ENCODE results near the gene BSPH1. TPM values are rescaled to one million over a fixed set of nuclear protein-coding genes. Genes with fewer than 3 reads are reported as not detected.
"Not testable (repeated sequence)": the region's sequence is repeated elsewhere in the genome, so short reads cannot be mapped to it uniquely, and the experiment has no call there.

BSPH1 gene
- polyA plus RNA-seq, 4 donors: not detected

GRCh38 chr19:47973529-47973928 is 18.4 kb downstream of the BSPH1 start:
- WGBS, 3 donors: 75 to 84% (median 83%) methylated on average over 6 of the region's 6 CpGs

GRCh38 chr19:47955936-47956335 is 36.0 kb downstream of the BSPH1 start:
- 89 to 93% (median 91%) methylated on average over 7 of the region's 11 CpGs for WGBS, 3 donors
- FAIRE-seq; H3K4me1 ChIP-seq (ENCODE audit: control insufficient read depth in 3 of 3, insufficient read depth in 2 of 3, low read depth in 1 of 3, low read length in 2 of 3); H3K27me3 ChIP-seq (ENCODE audit: control insufficient read depth in 3 of 3, insufficient read depth in 3 of 3, low read length in 3 of 3); H3K9me3 ChIP-seq (ENCODE audit: control insufficient read depth in 2 of 2, insufficient read depth in 1 of 2, low read depth in 1 of 2, low read length in 1 of 2); H3K4me3 ChIP-seq (ENCODE audit: low read depth in 1 of 3, low read length in 3 of 3); DNase-seq; H3K36me3 ChIP-seq (ENCODE audit: control insufficient read depth in 3 of 3, insufficient read depth in 2 of 3, low read depth in 1 of 3, low read length in 3 of 3); H3K27ac ChIP-seq (ENCODE audit: low read depth in 1 of 3, low read length in 2 of 3): not testable (repeated sequence)

More at GRCh38 chr19:47973529-47973928, 18.4 kb downstream of the BSPH1 start:
- DNase-seq: no peak
- Histone ChIP-seq H3K4me1 (ENCODE audit: control insufficient read depth in 3 of 3, insufficient read depth in 2 of 3, low read depth in 1 of 3, low read length in 2 of 3) (no peaks in the 10 kb centered on the region), H3K36me3 (ENCODE audit: control insufficient read depth in 3 of 3, insufficient read depth in 2 of 3, low read depth in 1 of 3, low read length in 3 of 3) (no peaks in the 10 kb centered on the region), H3K4me3 (ENCODE audit: low read depth in 1 of 3, low read length in 3 of 3) (no peak overlapping the region), H3K27ac (ENCODE audit: low read depth in 1 of 3, low read length in 2 of 3) (no peak overlapping the region), H3K9me3 (ENCODE audit: control insufficient read depth in 2 of 2, insufficient read depth in 1 of 2, low read depth in 1 of 2, low read length in 1 of 2) (no peaks in the 10 kb centered on the region), H3K27me3 (ENCODE audit: control insufficient read depth in 3 of 3, insufficient read depth in 3 of 3, low read length in 3 of 3) (peaks cover 0 to 2% (median 0%) of the 10 kb centered on the region in 3 donors)
- no peak for FAIRE-seq

- H3K36me3 ChIP-seq (ENCODE audit: control insufficient read depth in 3 of 3, insufficient read depth in 2 of 3, low read depth in 1 of 3, low read length in 3 of 3); DNase-seq; FAIRE-seq; H3K9me3 ChIP-seq (ENCODE audit: control insufficient read depth in 2 of 2, insufficient read depth in 1 of 2, low read depth in 1 of 2, low read length in 1 of 2); H3K4me3 ChIP-seq (ENCODE audit: low read depth in 1 of 3, low read length in 3 of 3); H3K27me3 ChIP-seq (ENCODE audit: control insufficient read depth in 3 of 3, insufficient read depth in 3 of 3, low read length in 3 of 3); H3K27ac ChIP-seq (ENCODE audit: low read depth in 1 of 3, low read length in 2 of 3); H3K4me1 ChIP-seq (ENCODE audit: control insufficient read depth in 3 of 3, insufficient read depth in 2 of 3, low read depth in 1 of 3, low read length in 2 of 3): not testable (repeated sequence)
- WGBS, 3 donors: no CpG with 5 or more reads among the region's 21 CpGs
These were observed 39.8 kb downstream of the BSPH1 start for GRCh38 chr19:47952132-47952531.

GRCh38 chr19:47949852-47950521 is 42.0 kb downstream of the BSPH1 start:
- H3K27ac ChIP-seq (ENCODE audit: low read depth in 1 of 3, low read length in 2 of 3); H3K9me3 ChIP-seq (ENCODE audit: control insufficient read depth in 2 of 2, insufficient read depth in 1 of 2, low read depth in 1 of 2, low read length in 1 of 2); H3K4me3 ChIP-seq (ENCODE audit: low read depth in 1 of 3, low read length in 3 of 3); H3K4me1 ChIP-seq (ENCODE audit: control insufficient read depth in 3 of 3, insufficient read depth in 2 of 3, low read depth in 1 of 3, low read length in 2 of 3); H3K27me3 ChIP-seq (ENCODE audit: control insufficient read depth in 3 of 3, insufficient read depth in 3 of 3, low read length in 3 of 3); H3K36me3 ChIP-seq (ENCODE audit: control insufficient read depth in 3 of 3, insufficient read depth in 2 of 3, low read depth in 1 of 3, low read length in 3 of 3); DNase-seq; FAIRE-seq: not testable (repeated sequence)
- 87 to 88% (median 88%) methylated on average over 18 of the region's 24 CpGs for WGBS, 3 donors

- FAIRE-seq; H3K9me3 ChIP-seq (ENCODE audit: control insufficient read depth in 2 of 2, insufficient read depth in 1 of 2, low read depth in 1 of 2, low read length in 1 of 2); H3K4me3 ChIP-seq (ENCODE audit: low read depth in 1 of 3, low read length in 3 of 3); H3K27me3 ChIP-seq (ENCODE audit: control insufficient read depth in 3 of 3, insufficient read depth in 3 of 3, low read length in 3 of 3); H3K4me1 ChIP-seq (ENCODE audit: control insufficient read depth in 3 of 3, insufficient read depth in 2 of 3, low read depth in 1 of 3, low read length in 2 of 3); DNase-seq; H3K36me3 ChIP-seq (ENCODE audit: control insufficient read depth in 3 of 3, insufficient read depth in 2 of 3, low read depth in 1 of 3, low read length in 3 of 3); H3K27ac ChIP-seq (ENCODE audit: low read depth in 1 of 3, low read length in 2 of 3): not testable (repeated sequence)
- 71% methylated on average over 12 of the region's 20 CpGs; no CpG with 5 or more reads in 2 of the 3 donors for WGBS, 3 donors
These were observed 63.4 kb downstream of the BSPH1 start for GRCh38 chr19:47928581-47928980.

- H3K4me3 ChIP-seq (ENCODE audit: low read depth in 1 of 3, low read length in 3 of 3); H3K9me3 ChIP-seq (ENCODE audit: control insufficient read depth in 2 of 2, insufficient read depth in 1 of 2, low read depth in 1 of 2, low read length in 1 of 2); FAIRE-seq; H3K27ac ChIP-seq (ENCODE audit: low read depth in 1 of 3, low read length in 2 of 3); H3K27me3 ChIP-seq (ENCODE audit: control insufficient read depth in 3 of 3, insufficient read depth in 3 of 3, low read length in 3 of 3); H3K36me3 ChIP-seq (ENCODE audit: control insufficient read depth in 3 of 3, insufficient read depth in 2 of 3, low read depth in 1 of 3, low read length in 3 of 3); H3K4me1 ChIP-seq (ENCODE audit: control insufficient read depth in 3 of 3, insufficient read depth in 2 of 3, low read depth in 1 of 3, low read length in 2 of 3); DNase-seq: not testable (repeated sequence)
- WGBS, 3 donors: 0 to 1% (median 0%) methylated on average over 10 of the region's 15 CpGs
These were observed 71.9 kb downstream of the BSPH1 start for GRCh38 chr19:47920107-47920506.

Other genes with a start within 250 kb of the BSPH1 start
- 100 to 1,000 TPM; 290 to 621 (median 552) TPM for gene NOP53, start 246.6 kb downstream of the BSPH1 start, polyA plus RNA-seq
- 100 to 1,000 TPM; 129 to 434 (median 350) TPM for gene SELENOW, start 213.5 kb downstream of the BSPH1 start, polyA plus RNA-seq
- not detected for gene TPRX1, start 187.6 kb downstream of the BSPH1 start, polyA plus RNA-seq
- under 1 TPM in 1 of 4 donors, not detected in 3; 0.12 TPM for gene CRX, start 170.2 kb downstream of the BSPH1 start, polyA plus RNA-seq
- gene TPRX2, start 132.9 kb downstream of the BSPH1 start, polyA plus RNA-seq: not detected
- gene SULT2A1, start 105.9 kb downstream of the BSPH1 start, polyA plus RNA-seq: 100 to 1,000 TPM in 3 of 4 donors, 10 to 100 TPM in 1; 12.7 to 275 (median 187) TPM
- gene ELSPBP1, start 2.5 kb upstream of the BSPH1 start, polyA plus RNA-seq: not detected
- not detected for gene CABP5, start 51.9 kb upstream of the BSPH1 start, polyA plus RNA-seq
- gene PLA2G4C, start 118.6 kb upstream of the BSPH1 start, polyA plus RNA-seq: 10 to 100 TPM in 2 of 4 donors, 1 to 10 TPM in 2; 4.0 to 29.2 (median 11.4) TPM
- 10 to 100 TPM; 27.3 to 44.3 (median 33.3) TPM for gene LIG1, start 178.2 kb upstream of the BSPH1 start, polyA plus RNA-seq
- 1 to 10 TPM; 4.0 to 6.8 (median 4.6) TPM for gene ZSWIM9, start 178.5 kb upstream of the BSPH1 start, polyA plus RNA-seq

All from small intestine (tissue), 7 donors.